OCI-LY3 (cell line): ENCODE measurements around the gene HTR7.

Source experiments
- EZH2phosphoT487 ChIP-seq: fragments of 200-600 bp; shearing (Covaris generic); IDR thresholded peaks from 2 replicates; pipeline ENCODE4 v1.6.1; 2018; ENCODE audit warnings: antibody characterized with exemption, mixed run types, low read depth
- TF ChIP-seq, protein P1 (sequence below): fragments of 200-600, 300-600 bp; sonication (generic); IDR thresholded peaks from 2 replicates; pipeline ENCODE4 v1.5.1; 2014; ENCODE audit warnings: antibody characterized with exemption, low read length, low read depth

DNA sequence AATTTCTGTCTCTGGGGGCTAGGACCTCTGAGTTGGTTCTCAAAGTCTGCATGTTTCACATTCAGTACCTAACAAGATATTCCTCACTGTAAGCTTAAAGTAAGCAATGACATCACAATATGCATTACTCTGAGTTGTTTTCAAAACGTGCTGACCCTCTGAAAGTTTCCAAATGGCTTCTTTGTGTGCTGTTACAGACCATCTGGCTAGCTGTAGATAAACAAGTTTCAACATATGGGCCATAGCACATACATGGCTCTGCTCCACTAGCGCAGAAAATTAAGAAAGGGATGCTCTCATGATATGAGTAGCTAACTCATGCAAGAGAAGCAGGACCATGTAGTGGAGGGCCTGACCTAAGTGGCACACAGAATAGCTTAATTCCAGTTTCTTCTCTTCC lies 119.0 kb downstream of the HTR7 start:
- TF ChIP-seq, protein P1, sequence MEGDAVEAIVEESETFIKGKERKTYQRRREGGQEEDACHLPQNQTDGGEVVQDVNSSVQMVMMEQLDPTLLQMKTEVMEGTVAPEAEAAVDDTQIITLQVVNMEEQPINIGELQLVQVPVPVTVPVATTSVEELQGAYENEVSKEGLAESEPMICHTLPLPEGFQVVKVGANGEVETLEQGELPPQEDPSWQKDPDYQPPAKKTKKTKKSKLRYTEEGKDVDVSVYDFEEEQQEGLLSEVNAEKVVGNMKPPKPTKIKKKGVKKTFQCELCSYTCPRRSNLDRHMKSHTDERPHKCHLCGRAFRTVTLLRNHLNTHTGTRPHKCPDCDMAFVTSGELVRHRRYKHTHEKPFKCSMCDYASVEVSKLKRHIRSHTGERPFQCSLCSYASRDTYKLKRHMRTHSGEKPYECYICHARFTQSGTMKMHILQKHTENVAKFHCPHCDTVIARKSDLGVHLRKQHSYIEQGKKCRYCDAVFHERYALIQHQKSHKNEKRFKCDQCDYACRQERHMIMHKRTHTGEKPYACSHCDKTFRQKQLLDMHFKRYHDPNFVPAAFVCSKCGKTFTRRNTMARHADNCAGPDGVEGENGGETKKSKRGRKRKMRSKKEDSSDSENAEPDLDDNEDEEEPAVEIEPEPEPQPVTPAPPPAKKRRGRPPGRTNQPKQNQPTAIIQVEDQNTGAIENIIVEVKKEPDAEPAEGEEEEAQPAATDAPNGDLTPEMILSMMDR = no peak
- no peak for TF ChIP-seq EZH2phosphoT487
